GM18519 (cell line): ENCODE measurements around the gene UBE2D2.
"Not testable (repeated sequence)": the region's sequence is repeated elsewhere in the genome, so short reads cannot be mapped to it uniquely, and the experiment has no call there.

Experiments
- ATAC-seq: cut with Tn5 transposase; IDR thresholded peaks from one replicate; pipeline ENCODE4 v1.9.1; 2021; ENCODE audit warnings: mild to moderate bottlenecking, moderate library complexity; ENCODE audit not compliant: unreplicated experiment, low FRiP score

Gene UBE2D2

GRCh38 chr5:139560752-139561654 lies at the start of gene UBE2D2:
UBE2D2 (plus strand) TSS chr5:139561339; CDS start chr5:139561792, 453 bp downstream.
- peak; percentile 71 for ATAC-seq

- ATAC-seq, result no peak
Observed at GRCh38 chr5:139512786-139513390, 48.3 kb upstream of the UBE2D2 start.

- ATAC-seq, result peak; percentile 47
Observed at GRCh38 chr5:139513434-139513833, 47.7 kb upstream of the UBE2D2 start.

GRCh38 chr5:139513852-139514485 lies 47.2 kb upstream of the UBE2D2 start:
- ATAC-seq, result no peak

GRCh38 chr5:139514486-139514856 lies 46.7 kb upstream of the UBE2D2 start:
- ATAC-seq, result no peak

- peak; percentile 73 for ATAC-seq
Observed at GRCh38 chr5:139517683-139518564, 43.2 kb upstream of the UBE2D2 start.

GRCh38 chr5:139523635-139524445 lies 37.3 kb upstream of the UBE2D2 start:
- ATAC-seq, result no peak

GRCh38 chr5:139524446-139524845 lies 36.7 kb upstream of the UBE2D2 start:
- no peak for ATAC-seq

GRCh38 chr5:139524940-139525585 lies 36.1 kb upstream of the UBE2D2 start:
- no peak for ATAC-seq

- ATAC-seq, result not testable (repeated sequence)
Observed at GRCh38 chr5:139525586-139526308, 35.4 kb upstream of the UBE2D2 start.

- ATAC-seq, result not testable (repeated sequence)
Observed at GRCh38 chr5:139526309-139527089, 34.6 kb upstream of the UBE2D2 start.

- ATAC-seq, result not testable (repeated sequence)
Observed at GRCh38 chr5:139527090-139527470, 34.1 kb upstream of the UBE2D2 start.

- not testable (repeated sequence) for ATAC-seq
Observed at GRCh38 chr5:139527896-139528467, 33.2 kb upstream of the UBE2D2 start.

- ATAC-seq, result not testable (repeated sequence)
Observed at GRCh38 chr5:139528695-139529094, 32.4 kb upstream of the UBE2D2 start.

GRCh38 chr5:139530079-139530478 lies 31.1 kb upstream of the UBE2D2 start:
- not testable (repeated sequence) for ATAC-seq

GRCh38 chr5:139531772-139532169 lies 29.4 kb upstream of the UBE2D2 start:
- no peak for ATAC-seq

GRCh38 chr5:139543423-139543991 lies 17.6 kb upstream of the UBE2D2 start:
- ATAC-seq, result no peak
